ENCODE results near the gene CDH4. TPM values are rescaled to one million over a fixed set of nuclear protein-coding genes. Genes with fewer than 3 reads are reported as not detected.

Gene CDH4
- total RNA-seq, 1 experiment from 2014 or later: not detected

GRCh38 chr20:61480158-61480825 lies 228.2 kb downstream of the CDH4 start:
- no peaks in the 10 kb centered on the region for H3K9me2 ChIP-seq (replicated peaks; ENCODE audit: insufficient read depth, low read length)
- H3K27me3 ChIP-seq (ENCODE audit: low read length): no peaks in the 10 kb centered on the region
- no peaks in the 10 kb centered on the region for H3K36me3 ChIP-seq (ENCODE audit: insufficient read depth, low read length)
- H3K9ac ChIP-seq (ENCODE audit: low read length): no peak overlapping the region
- no peaks in the 10 kb centered on the region for H3K4me1 ChIP-seq (ENCODE audit: low read length)
- H4K20me1 ChIP-seq (ENCODE audit: insufficient read depth, low read depth, low read length): no peaks in the 10 kb centered on the region
- DNase-seq: no peak
- H3K79me2 ChIP-seq (ENCODE audit: low read length): no peaks in the 10 kb centered on the region
- H2AFZ ChIP-seq (ENCODE audit: low read length): no peak overlapping the region
- H3K4me3 ChIP-seq (ENCODE audit: low read length): no peak overlapping the region
- H3K4me2 ChIP-seq (ENCODE audit: low read depth, low read length, poor library complexity, severe bottlenecking): no peak overlapping the region
- H3K27ac ChIP-seq (ENCODE audit: low read length): no peak overlapping the region
- H3K9me3 ChIP-seq (ENCODE audit: low read length): no peaks in the 10 kb centered on the region

- Histone ChIP-seq H3K9ac (ENCODE audit: low read length) (no peak overlapping the region), H3K27ac (ENCODE audit: low read length) (no peak overlapping the region), H3K9me2 (replicated peaks; ENCODE audit: insufficient read depth, low read length) (no peaks in the 10 kb centered on the region), H2AFZ (ENCODE audit: low read length) (no peak overlapping the region), H3K9me3 (ENCODE audit: low read length) (no peaks in the 10 kb centered on the region), H4K20me1 (ENCODE audit: insufficient read depth, low read depth, low read length) (no peaks in the 10 kb centered on the region), H3K79me2 (ENCODE audit: low read length) (no peaks in the 10 kb centered on the region), H3K36me3 (ENCODE audit: insufficient read depth, low read length) (no peaks in the 10 kb centered on the region), H3K4me3 (ENCODE audit: low read length) (no peak overlapping the region), H3K4me1 (ENCODE audit: low read length) (no peaks in the 10 kb centered on the region), H3K4me2 (ENCODE audit: low read depth, low read length, poor library complexity, severe bottlenecking) (no peak overlapping the region), H3K27me3 (ENCODE audit: low read length) (no peaks in the 10 kb centered on the region)
- no peak for DNase-seq
These were observed 230.2 kb downstream of the CDH4 start for GRCh38 chr20:61482056-61482887.

GRCh38 chr20:61482901-61483300 lies 230.8 kb downstream of the CDH4 start:
- no peaks in the 10 kb centered on the region for H4K20me1 ChIP-seq (ENCODE audit: insufficient read depth, low read depth, low read length)
- no peak for DNase-seq
- H3K4me2 ChIP-seq (ENCODE audit: low read depth, low read length, poor library complexity, severe bottlenecking): no peak overlapping the region
- H3K36me3 ChIP-seq (ENCODE audit: insufficient read depth, low read length): no peaks in the 10 kb centered on the region
- no peaks in the 10 kb centered on the region for H3K9me2 ChIP-seq (replicated peaks; ENCODE audit: insufficient read depth, low read length)
- H3K9me3 ChIP-seq (ENCODE audit: low read length): no peaks in the 10 kb centered on the region
- no peak overlapping the region for H2AFZ ChIP-seq (ENCODE audit: low read length)
- no peak overlapping the region for H3K9ac ChIP-seq (ENCODE audit: low read length)
- H3K27ac ChIP-seq (ENCODE audit: low read length): no peak overlapping the region
- no peaks in the 10 kb centered on the region for H3K79me2 ChIP-seq (ENCODE audit: low read length)
- H3K4me1 ChIP-seq (ENCODE audit: low read length): no peaks in the 10 kb centered on the region
- no peak overlapping the region for H3K4me3 ChIP-seq (ENCODE audit: low read length)
- H3K27me3 ChIP-seq (ENCODE audit: low read length): no peaks in the 10 kb centered on the region

- Histone ChIP-seq H3K27me3 (ENCODE audit: low read length) (no peaks in the 10 kb centered on the region), H3K4me1 (ENCODE audit: low read length) (no peaks in the 10 kb centered on the region), H3K4me2 (ENCODE audit: low read depth, low read length, poor library complexity, severe bottlenecking) (no peak overlapping the region), H3K9me3 (ENCODE audit: low read length) (no peaks in the 10 kb centered on the region), H3K9me2 (replicated peaks; ENCODE audit: insufficient read depth, low read length) (no peaks in the 10 kb centered on the region), H3K27ac (ENCODE audit: low read length) (no peak overlapping the region), H3K79me2 (ENCODE audit: low read length) (no peaks in the 10 kb centered on the region), H3K9ac (ENCODE audit: low read length) (no peak overlapping the region), H3K4me3 (ENCODE audit: low read length) (no peak overlapping the region), H3K36me3 (ENCODE audit: insufficient read depth, low read length) (no peaks in the 10 kb centered on the region), H2AFZ (ENCODE audit: low read length) (no peak overlapping the region), H4K20me1 (ENCODE audit: insufficient read depth, low read depth, low read length) (no peaks in the 10 kb centered on the region)
- no peak for DNase-seq
These were observed 231.4 kb downstream of the CDH4 start for GRCh38 chr20:61483336-61484067.

- no peak overlapping the region for H3K4me3 ChIP-seq (ENCODE audit: low read length)
- no peaks in the 10 kb centered on the region for H3K9me3 ChIP-seq (ENCODE audit: low read length)
- no peak overlapping the region for H3K4me2 ChIP-seq (ENCODE audit: low read depth, low read length, poor library complexity, severe bottlenecking)
- no peaks in the 10 kb centered on the region for H4K20me1 ChIP-seq (ENCODE audit: insufficient read depth, low read depth, low read length)
- H3K4me1 ChIP-seq (ENCODE audit: low read length): no peaks in the 10 kb centered on the region
- H2AFZ ChIP-seq (ENCODE audit: low read length): no peak overlapping the region
- no peak overlapping the region for H3K27ac ChIP-seq (ENCODE audit: low read length)
- H3K9ac ChIP-seq (ENCODE audit: low read length): no peak overlapping the region
- no peaks in the 10 kb centered on the region for H3K9me2 ChIP-seq (replicated peaks; ENCODE audit: insufficient read depth, low read length)
- no peak for DNase-seq
- no peaks in the 10 kb centered on the region for H3K36me3 ChIP-seq (ENCODE audit: insufficient read depth, low read length)
- H3K79me2 ChIP-seq (ENCODE audit: low read length): no peaks in the 10 kb centered on the region
- no peaks in the 10 kb centered on the region for H3K27me3 ChIP-seq (ENCODE audit: low read length)
These were observed 234.1 kb downstream of the CDH4 start for GRCh38 chr20:61486198-61486597.

- H3K36me3 ChIP-seq (ENCODE audit: insufficient read depth, low read length): no peaks in the 10 kb centered on the region
- H3K79me2 ChIP-seq (ENCODE audit: low read length): no peaks in the 10 kb centered on the region
- H3K4me3 ChIP-seq (ENCODE audit: low read length): no peak overlapping the region
- DNase-seq: no peak
- H3K4me1 ChIP-seq (ENCODE audit: low read length): no peaks in the 10 kb centered on the region
- no peak overlapping the region for H3K27ac ChIP-seq (ENCODE audit: low read length)
- H2AFZ ChIP-seq (ENCODE audit: low read length): no peak overlapping the region
- H3K9me2 ChIP-seq (replicated peaks; ENCODE audit: insufficient read depth, low read length): no peaks in the 10 kb centered on the region
- no peaks in the 10 kb centered on the region for H3K27me3 ChIP-seq (ENCODE audit: low read length)
- no peak overlapping the region for H3K9ac ChIP-seq (ENCODE audit: low read length)
- no peaks in the 10 kb centered on the region for H4K20me1 ChIP-seq (ENCODE audit: insufficient read depth, low read depth, low read length)
- no peak overlapping the region for H3K4me2 ChIP-seq (ENCODE audit: low read depth, low read length, poor library complexity, severe bottlenecking)
- no peaks in the 10 kb centered on the region for H3K9me3 ChIP-seq (ENCODE audit: low read length)
These were observed 235.4 kb downstream of the CDH4 start for GRCh38 chr20:61487346-61487996.

GRCh38 chr20:61487997-61488371 lies 235.9 kb downstream of the CDH4 start:
- no peaks in the 10 kb centered on the region for H3K9me3 ChIP-seq (ENCODE audit: low read length)
- no peaks in the 10 kb centered on the region for H3K4me1 ChIP-seq (ENCODE audit: low read length)
- H3K4me3 ChIP-seq (ENCODE audit: low read length): no peak overlapping the region
- H2AFZ ChIP-seq (ENCODE audit: low read length): no peak overlapping the region
- no peak overlapping the region for H3K9ac ChIP-seq (ENCODE audit: low read length)
- no peaks in the 10 kb centered on the region for H3K79me2 ChIP-seq (ENCODE audit: low read length)
- no peaks in the 10 kb centered on the region for H3K36me3 ChIP-seq (ENCODE audit: insufficient read depth, low read length)
- no peak for DNase-seq
- no peak overlapping the region for H3K27ac ChIP-seq (ENCODE audit: low read length)
- H3K27me3 ChIP-seq (ENCODE audit: low read length): no peaks in the 10 kb centered on the region
- H3K9me2 ChIP-seq (replicated peaks; ENCODE audit: insufficient read depth, low read length): no peaks in the 10 kb centered on the region
- no peaks in the 10 kb centered on the region for H4K20me1 ChIP-seq (ENCODE audit: insufficient read depth, low read depth, low read length)
- no peak overlapping the region for H3K4me2 ChIP-seq (ENCODE audit: low read depth, low read length, poor library complexity, severe bottlenecking)

- no peak overlapping the region for H3K9ac ChIP-seq (ENCODE audit: low read length)
- no peak overlapping the region for H2AFZ ChIP-seq (ENCODE audit: low read length)
- H3K9me3 ChIP-seq (ENCODE audit: low read length): no peaks in the 10 kb centered on the region
- no peaks in the 10 kb centered on the region for H3K4me1 ChIP-seq (ENCODE audit: low read length)
- no peaks in the 10 kb centered on the region for H3K36me3 ChIP-seq (ENCODE audit: insufficient read depth, low read length)
- H3K4me2 ChIP-seq (ENCODE audit: low read depth, low read length, poor library complexity, severe bottlenecking): no peak overlapping the region
- no peak overlapping the region for H3K27ac ChIP-seq (ENCODE audit: low read length)
- H3K79me2 ChIP-seq (ENCODE audit: low read length): no peaks in the 10 kb centered on the region
- DNase-seq: no peak
- no peaks in the 10 kb centered on the region for H3K27me3 ChIP-seq (ENCODE audit: low read length)
- no peak overlapping the region for H3K4me3 ChIP-seq (ENCODE audit: low read length)
- H4K20me1 ChIP-seq (ENCODE audit: insufficient read depth, low read depth, low read length): no peaks in the 10 kb centered on the region
- no peaks in the 10 kb centered on the region for H3K9me2 ChIP-seq (replicated peaks; ENCODE audit: insufficient read depth, low read length)
These were observed 238.7 kb downstream of the CDH4 start for GRCh38 chr20:61490721-61491120.

All from Karpas-422 (cell line).